ENCODE measurements around the gene SNX22. TPM values are rescaled to one million over a fixed set of nuclear protein-coding genes. Genes with fewer than 3 reads are reported as not detected.

SNX22 gene
- total and polyA plus RNA-seq, 2 donors (not counting 1 experiment from before 2014, with no cell fraction given) = 0.17 TPM; not detected in 1

DNA sequence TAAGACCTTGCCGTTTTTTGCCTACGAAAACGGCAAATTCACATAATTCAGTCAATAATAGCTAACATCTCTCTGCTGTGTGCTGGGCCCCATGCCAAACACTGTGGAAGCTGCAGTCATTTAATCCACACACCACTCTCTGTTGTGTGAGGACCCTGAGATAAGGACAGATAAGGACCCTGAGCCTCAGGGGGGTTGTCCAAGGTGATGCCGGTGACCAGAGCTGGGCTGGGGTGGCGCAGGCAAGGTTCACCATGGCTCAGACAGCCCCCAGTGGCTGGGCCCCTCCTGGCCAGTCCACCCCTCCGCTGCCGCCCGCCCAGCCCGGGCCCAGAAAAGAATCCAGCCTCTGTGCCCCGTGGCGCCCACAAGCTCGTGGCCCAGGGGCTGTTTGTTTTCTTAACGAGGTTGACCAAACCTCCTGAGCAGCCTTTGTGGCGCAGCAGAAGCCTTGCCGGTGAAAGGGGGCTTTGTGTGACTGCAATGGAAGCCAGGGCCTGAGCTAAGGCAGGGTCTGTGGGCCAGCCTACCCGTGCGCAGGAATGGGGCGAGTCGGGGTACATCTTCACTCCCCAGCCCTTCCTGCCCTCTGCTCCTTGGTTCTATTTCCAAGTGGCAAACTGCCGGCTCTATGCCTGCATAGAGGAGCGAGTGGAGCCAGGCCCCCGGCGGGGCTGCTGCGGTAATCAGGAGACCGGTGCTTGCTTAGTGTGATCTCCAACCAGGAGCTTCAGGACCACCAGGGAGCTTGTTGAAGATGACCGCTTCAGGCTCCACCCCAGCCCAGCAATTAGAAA is 4.4 kb upstream of the SNX22 start:
- H3K9ac ChIP-seq (ENCODE audit: insufficient read depth, low read length) = no peak overlapping the region
- H3K4me2 ChIP-seq (ENCODE audit: extremely low read depth, insufficient read depth, low read length) = no peak overlapping the region
- peaks cover 4% of the 10 kb centered on the region for H3K4me1 ChIP-seq (ENCODE audit: control insufficient read depth, extremely low read depth, insufficient read depth, low read length)
- H2AFZ ChIP-seq (ENCODE audit: low read length) = no peak overlapping the region
- H4K20me1 ChIP-seq (ENCODE audit: control insufficient read depth, extremely low read depth, insufficient read depth, low read length) = no peaks in the 10 kb centered on the region
- H3K79me2 ChIP-seq (ENCODE audit: control insufficient read depth, insufficient read depth, low read length) = no peaks in the 10 kb centered on the region
- H3K27me3 ChIP-seq (ENCODE audit: control insufficient read depth, insufficient read depth, low read length) = peaks cover 4% of the 10 kb centered on the region
- H3K9me3 ChIP-seq (ENCODE audit: control insufficient read depth, insufficient read depth, low read depth, low read length) = no peaks in the 10 kb centered on the region
- no peak overlapping the region for H3K4me3 ChIP-seq (replicated peaks in 1 of 4; ENCODE audit: control extremely low read depth in 1 of 4, insufficient read depth in 1 of 4, low read depth in 3 of 4, low read length in 4 of 4)
- DNase-seq (ENCODE audit: low read depth in 2 of 2) = peak; percentile 34 to 47
- no peak for TF ChIP-seq EZH2 (IDR thresholded peaks at IDR 0.05; ENCODE audit: low read length, missing control alignments)
- TF ChIP-seq CTCF (conservative IDR thresholded peaks at IDR 0.05 in 1 of 2, IDR thresholded peaks at IDR 0.05 in 1 of 2; ENCODE audit: low read depth in 1 of 2, low read length in 2 of 2) = no peak
- peaks cover 3% of the 10 kb centered on the region for H3K36me3 ChIP-seq (ENCODE audit: control insufficient read depth, insufficient read depth, low read length)
- no peak overlapping the region for H3K27ac ChIP-seq (ENCODE audit: insufficient read depth, low read length)

DNA sequence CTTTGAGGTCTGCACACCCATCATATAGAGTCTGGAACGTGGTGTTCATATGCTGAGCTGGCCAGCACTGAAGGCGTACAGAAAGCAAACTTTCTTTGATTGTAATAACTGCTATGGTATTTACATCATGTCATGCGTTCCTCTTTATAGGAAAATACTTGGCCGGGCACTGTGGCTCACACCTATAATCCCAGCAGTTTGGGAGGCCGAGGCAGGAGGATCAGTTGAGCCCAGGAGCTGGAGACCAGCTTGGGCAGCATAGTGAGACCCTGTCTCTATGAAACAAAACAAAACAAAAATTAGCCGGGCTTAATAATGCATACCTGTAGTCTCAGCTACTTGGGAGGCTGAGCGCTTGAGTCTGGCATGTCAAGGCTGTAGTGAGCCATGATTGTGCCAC is 3.4 kb upstream of the SNX22 start:
- H4K20me1 ChIP-seq (ENCODE audit: control insufficient read depth, extremely low read depth, insufficient read depth, low read length) = no peaks in the 10 kb centered on the region
- no peak overlapping the region for H3K4me3 ChIP-seq (replicated peaks in 1 of 4; ENCODE audit: control extremely low read depth in 1 of 4, insufficient read depth in 1 of 4, low read depth in 3 of 4, low read length in 4 of 4)
- no peaks in the 10 kb centered on the region for H3K9me3 ChIP-seq (ENCODE audit: control insufficient read depth, insufficient read depth, low read depth, low read length)
- H3K4me2 ChIP-seq (ENCODE audit: extremely low read depth, insufficient read depth, low read length) = no peak overlapping the region
- DNase-seq (ENCODE audit: low read depth in 2 of 2) = no peak
- H3K27ac ChIP-seq (ENCODE audit: insufficient read depth, low read length) = no peak overlapping the region
- peaks cover 10% of the 10 kb centered on the region for H3K27me3 ChIP-seq (ENCODE audit: control insufficient read depth, insufficient read depth, low read length)
- H3K79me2 ChIP-seq (ENCODE audit: control insufficient read depth, insufficient read depth, low read length) = no peaks in the 10 kb centered on the region
- TF ChIP-seq EZH2 (IDR thresholded peaks at IDR 0.05; ENCODE audit: low read length, missing control alignments) (no peak), CTCF (conservative IDR thresholded peaks at IDR 0.05 in 1 of 2, IDR thresholded peaks at IDR 0.05 in 1 of 2; ENCODE audit: low read depth in 1 of 2, low read length in 2 of 2) (no peak)
- H3K9ac ChIP-seq (ENCODE audit: insufficient read depth, low read length) = no peak overlapping the region
- H2AFZ ChIP-seq (ENCODE audit: low read length) = no peak overlapping the region
- peaks cover 3% of the 10 kb centered on the region for H3K36me3 ChIP-seq (ENCODE audit: control insufficient read depth, insufficient read depth, low read length)
- peaks cover 4% of the 10 kb centered on the region for H3K4me1 ChIP-seq (ENCODE audit: control insufficient read depth, extremely low read depth, insufficient read depth, low read length)

DNA sequence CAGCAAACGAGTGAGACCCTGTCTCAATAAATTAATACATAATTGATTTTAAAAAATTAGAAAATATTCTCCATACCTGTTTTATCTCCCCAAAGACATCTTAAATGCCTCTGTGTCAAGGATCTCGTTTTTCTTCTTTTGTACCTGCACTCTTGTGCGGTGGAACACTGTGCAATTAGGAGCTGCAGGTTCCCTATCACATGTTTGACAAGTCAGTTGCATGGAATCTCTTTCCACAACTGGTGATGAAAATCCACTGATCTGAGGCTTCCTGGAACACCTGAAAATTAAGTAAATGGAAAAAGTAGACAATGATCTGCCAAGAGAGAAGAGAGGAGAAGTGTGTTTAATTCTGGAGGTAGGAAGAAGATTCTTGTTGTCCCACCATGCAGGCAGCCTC is 3.0 kb upstream of the SNX22 start:
- Histone ChIP-seq H3K4me2 (ENCODE audit: extremely low read depth, insufficient read depth, low read length) (no peak overlapping the region), H3K4me1 (ENCODE audit: control insufficient read depth, extremely low read depth, insufficient read depth, low read length) (peaks cover 4% of the 10 kb centered on the region), H2AFZ (ENCODE audit: low read length) (no peak overlapping the region), H3K27me3 (ENCODE audit: control insufficient read depth, insufficient read depth, low read length) (peaks cover 10% of the 10 kb centered on the region), H3K4me3 (replicated peaks in 1 of 4; ENCODE audit: control extremely low read depth in 1 of 4, insufficient read depth in 1 of 4, low read depth in 3 of 4, low read length in 4 of 4) (no peak overlapping the region), H3K79me2 (ENCODE audit: control insufficient read depth, insufficient read depth, low read length) (no peaks in the 10 kb centered on the region), H3K9me3 (ENCODE audit: control insufficient read depth, insufficient read depth, low read depth, low read length) (no peaks in the 10 kb centered on the region), H4K20me1 (ENCODE audit: control insufficient read depth, extremely low read depth, insufficient read depth, low read length) (no peaks in the 10 kb centered on the region), H3K36me3 (ENCODE audit: control insufficient read depth, insufficient read depth, low read length) (peaks cover 1% of the 10 kb centered on the region), H3K9ac (ENCODE audit: insufficient read depth, low read length) (no peak overlapping the region), H3K27ac (ENCODE audit: insufficient read depth, low read length) (no peak overlapping the region)
- DNase-seq (ENCODE audit: low read depth in 2 of 2) = no peak
- TF ChIP-seq EZH2 (IDR thresholded peaks at IDR 0.05; ENCODE audit: low read length, missing control alignments) (no peak), CTCF (conservative IDR thresholded peaks at IDR 0.05 in 1 of 2, IDR thresholded peaks at IDR 0.05 in 1 of 2; ENCODE audit: low read depth in 1 of 2, low read length in 2 of 2) (no peak)
